ENCODE results near the gene NIFK. TPM values are rescaled to one million over a fixed set of nuclear protein-coding genes. Genes with fewer than 3 reads are reported as not detected.
"Not testable (repeated sequence)": the region's sequence is repeated elsewhere in the genome, so short reads cannot be mapped to it uniquely, and the experiment has no call there.

The NIFK gene
- polyA plus RNA-seq, 1 of the 3 experiments (the other 2 are of a cell fraction), result 17.0 TPM

DNA sequence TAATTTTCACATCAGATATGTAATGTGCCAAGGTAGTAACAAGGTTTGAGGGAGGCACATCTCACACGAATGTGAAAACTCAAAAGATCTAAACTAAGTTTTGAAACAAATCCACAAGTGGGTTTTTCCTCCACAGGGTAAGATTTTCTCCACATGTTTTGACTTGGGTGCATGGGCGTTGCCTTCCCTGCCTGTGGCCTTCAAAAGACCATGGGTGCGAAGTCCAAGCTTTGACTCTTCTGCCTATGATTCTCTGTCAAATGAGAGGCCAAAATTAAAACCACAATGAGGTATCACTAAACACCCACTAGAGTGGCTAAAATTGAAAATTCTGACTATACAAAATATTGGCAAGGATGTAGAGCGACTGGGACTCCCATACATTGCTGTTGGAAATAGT lies 30.7 kb downstream of the NIFK start:
- POLR2A ChIA-PET, result no interaction called here
- Histone ChIP-seq H3K4me2 (no peak overlapping the region), H3K27ac (ENCODE audit: low read depth in 2 of 2, low read length in 1 of 2) (no peak overlapping the region), H3K9me3 (no peaks in the 10 kb centered on the region), H3F3A (replicated peaks; ENCODE audit: insufficient read depth) (peaks cover 2% of the 10 kb centered on the region), H3K27me3 (ENCODE audit: insufficient read depth) (no peaks in the 10 kb centered on the region), H2AFZ (ENCODE audit: low read depth) (no peak overlapping the region), H3K4me3 (ENCODE audit: low read depth in 2 of 2, low read length in 1 of 2) (no peak overlapping the region), H3K9ac (no peak overlapping the region), H3K4me1 (ENCODE audit: control insufficient read depth in 1 of 2, insufficient read depth in 2 of 2, low read depth in 1 of 2, low read length in 1 of 2) (peaks cover 4 to 10% of the 10 kb centered on the region in 2 experiments; a peak in 1 of 4 replicates), H3K79me2 (ENCODE audit: insufficient read depth) (no peaks in the 10 kb centered on the region), H3K36me3 (replicated peaks in 1 of 2; ENCODE audit: control insufficient read depth in 1 of 2, insufficient read depth in 2 of 2, low read length in 1 of 2) (no peaks in the 10 kb centered on the region), H4K20me1 (ENCODE audit: insufficient read depth) (no peaks in the 10 kb centered on the region), H3K9me2 (no peaks in the 10 kb centered on the region)
- TF ChIP-seq TAF1 (IDR thresholded peaks at IDR 0.05; ENCODE audit: borderline replicate concordance, low read depth, low read length), result no peak
- DNase-seq, result no peak
- 91% methylated on average over 4 of the region's 4 CpGs for WGBS (ENCODE audit: low lambda C conversion rate)
- CTCF ChIA-PET, result interaction anchor here (1.0 to 1.8 kb wide), 3 partner anchors 16 to 610 kb away, joined by 3 to 4 read pairs (median 3); no protein-coding TSS in a partner anchor

- WGBS (ENCODE audit: low lambda C conversion rate), result 89% methylated on average over 8 of the region's 8 CpGs
- no peaks in the 10 kb centered on the region for H3K27me3 ChIP-seq (ENCODE audit: insufficient read depth)
- H3K9me3 ChIP-seq, result no peaks in the 10 kb centered on the region
- ChIA-PET CTCF (interaction anchor here (0.7 to 1.8 kb wide), 4 partner anchors 13 to 610 kb away, joined by 3 to 4 read pairs (median 3); no protein-coding TSS in a partner anchor), POLR2A (no interaction called here)
- no peak for DNase-seq
- no peak overlapping the region for H3K4me2 ChIP-seq
- H3K4me3 ChIP-seq (ENCODE audit: low read depth in 2 of 2, low read length in 1 of 2), result no peak overlapping the region
- no peaks in the 10 kb centered on the region for H3K79me2 ChIP-seq (ENCODE audit: insufficient read depth)
- TF ChIP-seq GABPA (IDR thresholded peaks at IDR 0.05; ENCODE audit: low read depth) (no peak), PBX3 (IDR thresholded peaks at IDR 0.05) (no peak), USF2 (IDR thresholded peaks at IDR 0.05; ENCODE audit: borderline replicate concordance, low read depth, low read length) (no peak), CTCF (IDR thresholded peaks at IDR 0.05) (no peak), CHD2 (IDR thresholded peaks at IDR 0.05; ENCODE audit: low read length, partially characterized antibody) (no peak), SIN3A (IDR thresholded peaks at IDR 0.05; ENCODE audit: borderline replicate concordance, low read depth, low read length) (no peak)
- TF ChIP-seq, protein P1, sequence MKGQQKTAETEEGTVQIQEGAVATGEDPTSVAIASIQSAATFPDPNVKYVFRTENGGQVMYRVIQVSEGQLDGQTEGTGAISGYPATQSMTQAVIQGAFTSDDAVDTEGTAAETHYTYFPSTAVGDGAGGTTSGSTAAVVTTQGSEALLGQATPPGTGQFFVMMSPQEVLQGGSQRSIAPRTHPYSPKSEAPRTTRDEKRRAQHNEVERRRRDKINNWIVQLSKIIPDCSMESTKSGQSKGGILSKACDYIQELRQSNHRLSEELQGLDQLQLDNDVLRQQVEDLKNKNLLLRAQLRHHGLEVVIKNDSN (IDR thresholded peaks at IDR 0.05; ENCODE audit: borderline replicate concordance, low read depth), result no peak
- H4K20me1 ChIP-seq (ENCODE audit: insufficient read depth), result no peaks in the 10 kb centered on the region
- H3K9me2 ChIP-seq, result no peaks in the 10 kb centered on the region
- H3K36me3 ChIP-seq (replicated peaks in 1 of 2; ENCODE audit: control insufficient read depth in 1 of 2, insufficient read depth in 2 of 2, low read length in 1 of 2), result no peaks in the 10 kb centered on the region
- H3K4me1 ChIP-seq (ENCODE audit: control insufficient read depth in 1 of 2, insufficient read depth in 2 of 2, low read depth in 1 of 2, low read length in 1 of 2), result peaks cover under 1 to 5% of the 10 kb centered on the region in 2 experiments; a peak in 1 of 4 replicates
- no peak overlapping the region for H3K27ac ChIP-seq (ENCODE audit: low read depth in 2 of 2, low read length in 1 of 2)
- no peak overlapping the region for H2AFZ ChIP-seq (ENCODE audit: low read depth)
- no peaks in the 10 kb centered on the region for H3F3A ChIP-seq (replicated peaks; ENCODE audit: insufficient read depth)
- no peak overlapping the region for H3K9ac ChIP-seq
Measured at GRCh38 chr2:121705390-121705789, 31.3 kb downstream of the NIFK start.

- not testable (repeated sequence) for H3K4me2 ChIP-seq; H3K4me3 ChIP-seq (ENCODE audit: low read depth in 2 of 2, low read length in 1 of 2); H3K27ac ChIP-seq (ENCODE audit: low read depth in 2 of 2, low read length in 1 of 2); H3K79me2 ChIP-seq (ENCODE audit: insufficient read depth); H3K9me3 ChIP-seq; H3K27me3 ChIP-seq (ENCODE audit: insufficient read depth); H3K36me3 ChIP-seq (replicated peaks in 1 of 2; ENCODE audit: control insufficient read depth in 1 of 2, insufficient read depth in 2 of 2, low read length in 1 of 2); H4K20me1 ChIP-seq (ENCODE audit: insufficient read depth); H3K9ac ChIP-seq; H2AFZ ChIP-seq (ENCODE audit: low read depth); H3F3A ChIP-seq (replicated peaks; ENCODE audit: insufficient read depth); H3K9me2 ChIP-seq; DNase-seq
- H3K4me1 ChIP-seq (ENCODE audit: control insufficient read depth in 1 of 2, insufficient read depth in 2 of 2, low read depth in 1 of 2, low read length in 1 of 2), result peaks cover 3 to 10% of the 10 kb centered on the region in 2 experiments; a peak in 3 of 4 replicates
- CTCF ChIA-PET, result interaction anchor here (1.4 to 2.8 kb wide), 3 partner anchors 14 to 172 kb away, joined by 3 to 11 read pairs (median 6); partner anchors contain the start of gene RNU4ATAC
- POLR2A ChIA-PET, result interaction anchor here (1.2 kb wide), 1 partner anchor 171 kb away, joined by 3 read pairs; the partner anchor contains the start of gene RNU4ATAC
Measured at GRCh38 chr2:121701761-121702160, 34.9 kb downstream of the NIFK start.
